ENCODE measurements around the gene SCP2. TPM values are rescaled to one million over a fixed set of nuclear protein-coding genes. Genes with fewer than 3 reads are reported as not detected.

Gene SCP2
- total RNA-seq, 1 experiment from 2014 or later, result 252 TPM

GRCh38 chr1:53082826-53083455 lies 155.9 kb downstream of the SCP2 start:
- no peak for DNase-seq (ENCODE audit: low spot score)

DNA sequence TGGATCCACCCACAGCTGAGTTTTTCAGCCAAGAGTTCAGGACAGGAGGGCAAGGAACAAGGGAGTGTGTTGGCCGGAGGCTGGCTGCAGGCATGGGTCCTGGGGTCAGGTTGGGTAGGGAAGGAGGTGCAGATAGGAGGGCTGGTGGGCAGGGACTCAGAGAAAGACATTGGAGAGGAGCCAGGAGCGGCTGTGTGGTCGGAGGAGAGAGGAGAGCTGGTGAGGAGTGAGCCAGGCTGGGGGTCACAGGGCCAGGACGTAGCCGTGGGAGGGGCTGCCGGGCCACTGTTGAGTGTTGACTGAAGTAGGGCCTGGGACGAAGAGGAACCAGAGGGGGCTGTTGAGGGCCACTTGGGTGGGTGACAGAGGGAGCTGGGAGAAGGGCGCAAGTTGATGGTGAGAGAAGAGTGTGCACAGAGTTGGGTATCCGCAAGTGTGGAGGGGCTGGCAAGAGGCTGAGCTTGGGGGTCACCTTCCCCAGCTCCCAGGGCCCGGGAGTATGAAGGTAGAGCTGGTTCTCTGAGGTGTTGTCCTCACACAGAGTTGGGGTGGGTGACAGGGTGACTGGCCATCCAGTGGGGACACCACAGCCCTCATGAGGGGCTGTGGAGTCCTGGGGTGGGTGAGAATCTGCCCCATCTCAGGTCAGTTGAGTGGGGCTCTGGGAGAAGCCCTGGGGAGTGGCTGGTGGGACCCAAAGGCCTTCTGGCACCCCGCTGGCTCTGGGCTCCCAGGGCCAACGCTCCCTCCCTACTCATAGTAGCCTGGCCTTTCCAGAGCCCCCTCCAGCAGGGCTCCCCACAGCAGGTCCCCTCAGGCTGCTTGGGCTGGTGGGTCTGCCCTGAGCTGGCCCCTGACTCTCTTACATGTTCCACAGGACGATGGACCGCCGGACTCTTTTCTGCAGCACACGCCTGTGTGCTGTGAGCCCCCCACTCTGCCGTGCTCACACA lies 156.8 kb downstream of the SCP2 start:
- DNase-seq (ENCODE audit: low spot score), result no peak

DNA sequence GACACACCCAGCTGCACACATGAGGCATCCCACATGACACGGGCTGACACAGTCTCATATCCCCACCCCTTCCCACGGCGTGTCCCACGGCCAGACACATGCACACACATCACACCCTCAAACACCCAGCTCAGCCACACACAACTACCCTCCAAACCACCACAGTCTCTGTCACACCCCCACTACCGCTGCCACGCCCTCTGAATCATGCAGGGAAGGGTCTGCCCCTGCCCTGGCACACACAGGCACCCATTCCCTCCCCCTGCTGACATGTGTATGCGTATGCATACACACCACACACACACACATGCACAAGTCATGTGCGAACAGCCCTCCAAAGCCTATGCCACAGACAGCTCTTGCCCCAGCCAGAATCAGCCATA lies 157.5 kb downstream of the SCP2 start:
- DNase-seq (ENCODE audit: low spot score), result no peak

DNA sequence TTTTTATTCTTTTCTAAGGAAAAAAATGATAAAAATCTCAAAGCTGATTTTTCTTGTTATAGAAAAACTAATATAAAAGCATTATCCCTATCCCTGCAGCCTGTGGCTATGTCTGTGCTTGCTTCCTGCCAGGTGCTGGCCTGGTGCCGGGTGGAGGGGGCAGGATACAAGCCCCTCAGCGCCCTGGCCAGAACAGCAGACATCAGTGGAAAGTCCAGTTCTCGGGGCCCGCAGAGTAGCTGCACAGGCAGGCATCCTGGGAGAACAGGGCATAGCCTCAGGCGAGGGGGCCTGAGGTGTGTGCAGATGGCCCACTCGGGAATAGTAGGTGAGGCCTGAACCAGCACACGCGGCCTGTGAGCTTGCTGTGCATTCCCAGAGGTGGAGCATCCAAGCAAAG lies 158.3 kb downstream of the SCP2 start:
- DNase-seq (ENCODE audit: low spot score), result no peak

DNA sequence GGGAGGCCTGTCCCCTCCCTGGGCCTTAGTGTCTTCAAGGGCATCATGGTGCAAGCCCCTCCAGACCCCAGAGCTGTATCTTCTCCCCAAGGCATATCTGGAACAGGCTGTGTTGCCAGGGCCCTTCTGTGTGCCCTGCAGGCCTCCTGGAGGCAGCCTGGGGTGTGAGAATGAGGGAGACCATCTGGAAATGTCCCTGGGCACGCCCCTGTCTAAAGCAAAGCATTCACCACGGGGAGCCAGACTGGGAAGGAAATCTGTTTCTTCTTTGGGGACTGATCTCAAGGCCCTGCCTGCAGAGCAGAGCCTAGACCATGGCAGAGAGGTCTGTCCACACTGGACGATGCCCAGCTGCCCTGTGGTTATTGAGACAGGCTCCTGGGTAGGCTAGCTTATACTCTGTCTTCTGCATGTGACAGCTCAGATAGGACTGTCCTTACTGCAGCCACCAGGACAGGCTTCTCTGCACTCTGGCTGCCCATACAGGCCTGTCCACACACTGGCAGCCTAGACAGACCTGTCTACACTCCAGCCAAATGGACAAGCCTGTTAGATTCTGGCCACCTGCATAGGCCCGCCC lies 159.5 kb downstream of the SCP2 start:
- no peak for DNase-seq (ENCODE audit: low spot score)

DNA sequence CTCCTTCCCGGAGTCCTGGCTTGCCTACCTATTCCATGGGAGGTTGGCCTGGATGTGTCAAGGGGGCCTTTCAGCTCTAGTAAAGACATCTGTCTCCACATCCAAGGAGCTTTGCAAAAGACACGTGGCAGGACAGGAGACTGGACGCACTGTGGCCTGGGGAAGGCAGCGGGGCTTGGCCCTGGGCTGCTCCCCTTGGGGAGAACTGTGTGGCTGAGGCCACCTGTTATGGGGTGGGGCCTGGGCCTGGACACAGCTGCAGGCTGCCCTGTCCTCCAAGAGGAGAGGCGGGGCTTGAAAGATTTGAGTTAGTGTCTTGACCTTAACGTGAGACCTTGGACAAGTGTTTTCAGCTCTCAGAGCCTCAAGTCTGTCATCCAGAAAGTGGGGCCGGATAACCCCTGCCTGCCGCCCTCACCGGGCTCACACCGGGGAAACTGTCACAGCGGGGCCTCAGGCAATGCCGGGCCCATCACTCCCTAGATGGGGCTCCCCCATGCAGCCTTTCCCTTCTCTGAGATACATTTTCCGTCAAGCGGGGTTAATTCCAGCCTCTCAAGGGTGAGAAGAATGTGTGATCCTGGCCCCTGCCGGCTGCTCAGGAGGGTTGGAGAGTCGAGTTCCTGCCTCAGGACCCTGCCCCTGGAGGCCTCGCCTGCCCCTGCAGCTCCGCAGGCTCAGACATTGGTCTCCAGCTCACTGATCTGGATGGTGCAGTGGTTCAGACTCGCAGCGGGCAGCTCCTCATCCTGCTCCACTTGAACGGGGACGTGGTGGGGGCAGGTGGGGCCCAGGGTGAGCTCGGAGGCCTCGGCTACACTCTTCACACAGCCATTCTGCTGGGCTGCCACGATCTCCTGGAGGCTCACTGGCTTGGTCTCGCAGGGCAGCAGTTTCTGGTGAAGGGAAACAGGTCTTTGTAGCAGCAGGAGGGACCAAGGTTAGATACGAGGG lies 160.5 kb downstream of the SCP2 start:
- no peak for DNase-seq (ENCODE audit: low spot score)

DNA sequence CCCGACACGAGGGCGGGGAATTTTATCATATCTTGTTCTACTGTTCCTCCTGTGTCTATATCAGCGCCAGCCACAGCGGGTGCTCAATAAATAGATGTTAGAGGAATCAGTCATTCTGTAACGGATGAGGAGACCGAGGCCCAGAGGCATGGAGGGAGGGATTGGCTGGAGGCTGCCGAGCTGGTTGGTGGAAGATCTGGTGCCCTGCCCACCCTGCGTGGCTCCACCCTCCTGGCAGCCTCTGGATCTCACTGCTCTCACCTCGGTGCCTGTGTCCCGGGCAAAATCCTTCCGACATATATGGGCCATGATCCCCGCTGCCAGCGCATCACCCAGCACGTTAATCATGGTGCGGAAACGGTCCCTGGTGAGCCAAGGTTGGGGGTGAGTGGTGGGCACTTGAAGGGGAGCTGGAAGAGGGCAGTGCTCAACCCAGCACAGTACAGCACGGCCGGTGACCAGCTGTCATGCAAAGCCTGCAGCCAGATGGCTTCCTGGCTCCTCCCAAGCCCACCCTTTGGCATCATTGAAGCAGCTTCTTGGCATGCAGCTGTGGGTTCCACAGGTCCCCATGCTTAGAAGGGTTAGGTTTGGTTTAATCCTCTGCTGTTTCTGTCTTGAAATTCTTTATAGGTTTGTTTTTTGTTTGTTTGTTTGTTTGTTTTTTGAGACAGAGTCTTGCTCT lies 161.7 kb downstream of the SCP2 start:
- DNase-seq (ENCODE audit: low spot score), result no peak

- no peak for DNase-seq (ENCODE audit: low spot score)
Measured at GRCh38 chr1:53089478-53090226, 162.6 kb downstream of the SCP2 start.

- DNase-seq (ENCODE audit: low spot score), result no peak
Measured at GRCh38 chr1:53090227-53091147, 163.4 kb downstream of the SCP2 start.

- DNase-seq (ENCODE audit: low spot score), result peak; percentile 71
Measured at GRCh38 chr1:53091841-53092645, 165.0 kb downstream of the SCP2 start.

DNA sequence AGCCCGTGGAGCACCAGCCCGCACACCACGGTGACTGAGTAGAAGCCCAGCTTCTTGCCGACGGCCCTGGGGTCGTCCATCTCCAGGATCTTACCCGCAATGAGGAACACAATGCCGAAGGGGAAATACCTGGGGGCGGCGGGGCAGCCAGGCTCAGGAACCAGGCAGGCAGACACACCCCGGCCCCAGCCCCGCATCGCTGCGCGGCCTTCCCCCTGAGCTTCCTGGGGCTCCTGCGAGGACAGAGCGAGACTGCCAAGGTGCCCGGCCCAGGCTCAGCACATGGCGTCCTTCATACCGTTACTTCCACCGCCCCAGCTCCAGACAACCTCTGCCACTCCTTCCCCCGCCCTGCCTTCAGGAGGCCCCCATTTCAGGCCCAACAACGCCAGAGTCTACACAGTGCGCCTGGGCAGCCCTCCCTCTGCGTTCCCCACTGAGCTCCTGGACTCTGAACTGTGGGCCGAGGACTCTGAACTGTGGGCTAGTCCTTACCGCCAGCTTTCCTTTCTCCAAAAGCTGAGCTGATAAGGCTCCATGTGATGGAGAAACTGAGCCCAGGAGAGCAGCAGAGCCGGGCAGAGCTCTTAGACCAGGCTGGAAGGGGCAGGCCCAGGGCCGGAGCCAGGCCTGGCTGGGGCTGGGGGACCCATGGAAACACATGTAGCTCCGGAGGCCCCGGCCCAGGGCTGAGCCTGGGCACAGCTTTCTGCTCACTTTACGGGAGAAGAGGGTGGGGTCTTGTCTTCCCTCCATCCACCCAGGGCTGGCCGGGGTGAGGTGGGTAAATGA lies 165.8 kb downstream of the SCP2 start:
- no peak for DNase-seq (ENCODE audit: low spot score)

- DNase-seq (ENCODE audit: low spot score), result no peak
Measured at GRCh38 chr1:53093451-53093754, 166.3 kb downstream of the SCP2 start.

GRCh38 chr1:53093778-53094532 lies 166.9 kb downstream of the SCP2 start:
- no peak for DNase-seq (ENCODE audit: low spot score)

- DNase-seq (ENCODE audit: low spot score), result no peak
Measured at GRCh38 chr1:53094533-53094919, 167.4 kb downstream of the SCP2 start.
